Mesendoderm (in vitro differentiated cells): ENCODE measurements around the gene ZNF280B.

Experiments
- DNase-seq: peaks from one replicate; pipeline ENCODE4 v3.0.0; 2013
- H2AK5ac ChIP-seq: 2 replicates; pipeline ENCODE4 v1.6.1; 2013; ENCODE audit warnings: low read length, inconsistent platforms
- H2BK120ac ChIP-seq: 2 replicates; pipeline ENCODE4 v1.6.1; 2013; ENCODE audit warnings: low read depth, mild to moderate bottlenecking, low read length, moderate library complexity, mixed read lengths
- H2BK15ac ChIP-seq: replicated peaks from 2 replicates; pipeline ENCODE4 v1.6.1; 2013; ENCODE audit warnings: low read depth, mild to moderate bottlenecking, moderate library complexity
- H2BK5ac ChIP-seq: 2 replicates; pipeline ENCODE4 v1.6.1; 2013; ENCODE audit warnings: low read length, inconsistent platforms
- H3K18ac ChIP-seq: 2 replicates; pipeline ENCODE4 v1.6.1; 2013; ENCODE audit warnings: mild to moderate bottlenecking, low read length, mixed read lengths
- H3K23ac ChIP-seq: one replicate; pipeline ENCODE4 v1.6.1; 2013; ENCODE audit warnings: low read length
- H3K27ac ChIP-seq: 2 replicates; pipeline ENCODE4 v1.5.1; 2013; ENCODE audit warnings: low read depth, mild to moderate bottlenecking, inconsistent platforms, low read length, moderate library complexity
- H3K27me3 ChIP-seq: 2 replicates; pipeline ENCODE4 v1.6.1; 2013; ENCODE audit warnings: low read length, control low read depth, mild to moderate bottlenecking, inconsistent platforms; ENCODE audit not compliant: insufficient read depth, poor library complexity
- H3K36me3 ChIP-seq: 2 replicates; pipeline ENCODE4 v1.6.1; 2013; ENCODE audit warnings: low read length, inconsistent platforms; ENCODE audit not compliant: control insufficient read depth, insufficient read depth
- H3K4ac ChIP-seq: one replicate; pipeline ENCODE4 v1.6.1; 2013; ENCODE audit warnings: low read depth, mild to moderate bottlenecking, low read length, moderate library complexity
- H3K4me1 ChIP-seq: 2 replicates; pipeline ENCODE4 v1.6.1; 2013; ENCODE audit warnings: low read depth, low read length, inconsistent platforms; ENCODE audit not compliant: control insufficient read depth
- H3K4me2 ChIP-seq: 2 replicates; pipeline ENCODE4 v1.6.1; 2013; ENCODE audit warnings: low read length
- H3K4me3 ChIP-seq: 2 replicates; pipeline ENCODE4 v1.5.1; 2013; ENCODE audit warnings: mild to moderate bottlenecking, low read length
- H3K56ac ChIP-seq: one replicate; pipeline ENCODE4 v1.6.1; 2013; ENCODE audit warnings: low read length
- H3K79me1 ChIP-seq: 2 replicates; pipeline ENCODE4 v1.6.1; 2013; ENCODE audit warnings: low read length, inconsistent platforms
- H3K79me2 ChIP-seq: 2 replicates; pipeline ENCODE4 v1.6.1; 2013; ENCODE audit warnings: mild to moderate bottlenecking, low read length; ENCODE audit not compliant: control insufficient read depth, insufficient read depth
- H3K9ac ChIP-seq: 2 replicates; pipeline ENCODE4 v1.6.1; 2013; ENCODE audit warnings: low read length, inconsistent platforms
- H4K5ac ChIP-seq: one replicate; pipeline ENCODE4 v1.6.1; 2013; ENCODE audit warnings: low read length
- H4K8ac ChIP-seq: one replicate; pipeline ENCODE4 v1.6.1; 2013; ENCODE audit warnings: low read depth, mild to moderate bottlenecking, control low read depth, low read length, moderate library complexity
- WGBS: extraction: QIAGEN DNeasy Blood & Tissue Kit; methylation state at CpG from one replicate; pipeline ENCODE4 v1.1.7; 2013; ENCODE audit warnings: low lambda C conversion rate, missing lambda C conversion rate; ENCODE audit not compliant: insufficient coverage; ENCODE audit errors: extremely low coverage; 5-methylcytosine and 5-hydroxymethylcytosine counted together

ZNF280B gene

DNA sequence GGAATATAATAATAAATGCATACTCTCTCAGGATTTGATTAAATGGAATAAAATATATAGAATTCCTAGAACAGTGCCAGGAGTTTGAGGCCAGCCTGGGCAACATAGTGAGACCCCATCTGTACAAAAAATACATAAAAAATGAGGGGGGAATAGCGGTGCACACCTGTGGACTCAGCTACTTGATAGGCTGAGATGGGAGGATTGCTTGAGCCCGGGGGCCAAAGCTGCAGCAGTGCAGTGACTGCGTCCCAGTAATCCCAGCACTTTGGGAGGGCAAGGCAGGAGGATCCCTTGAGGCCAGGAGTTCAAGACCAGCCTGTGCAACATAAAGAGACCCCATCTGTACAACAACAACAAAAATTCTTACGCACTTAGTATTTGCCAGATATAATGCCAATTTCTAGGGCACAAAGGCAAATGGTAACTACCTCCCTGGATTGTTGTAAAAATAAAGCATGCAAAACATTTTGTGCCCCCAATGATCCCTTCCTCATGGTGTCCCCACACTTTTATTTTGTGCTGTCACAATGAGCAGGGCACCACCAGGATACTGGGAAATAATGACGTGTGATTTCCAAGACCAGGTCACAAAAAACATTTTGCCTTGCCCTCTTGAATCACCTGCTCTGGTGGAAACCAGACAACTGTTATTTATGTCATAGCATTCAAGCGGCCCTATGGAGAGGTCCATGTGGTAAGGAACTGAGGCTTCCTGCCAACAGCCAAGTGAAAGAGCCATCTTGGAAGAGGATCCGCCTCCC is 29.9 kb upstream of the ZNF280B start:
- no peak overlapping the region for H2AK5ac ChIP-seq
- no peak overlapping the region for H3K4me3 ChIP-seq
- H3K18ac ChIP-seq: no peak overlapping the region
- H3K27ac ChIP-seq: no peak overlapping the region
- H3K4me1 ChIP-seq: no peaks in the 10 kb centered on the region
- no peak overlapping the region for H4K8ac ChIP-seq
- no peak overlapping the region for H3K9ac ChIP-seq
- no peak overlapping the region for H3K56ac ChIP-seq
- H3K4me2 ChIP-seq: no peak overlapping the region
- no peak overlapping the region for H2BK5ac ChIP-seq
- no peaks in the 10 kb centered on the region for H3K27me3 ChIP-seq
- no peaks in the 10 kb centered on the region for H3K79me1 ChIP-seq
- H4K5ac ChIP-seq: no peak overlapping the region
- H2BK15ac ChIP-seq: no peak overlapping the region
- no peaks in the 10 kb centered on the region for H3K36me3 ChIP-seq
- H3K23ac ChIP-seq: no peak overlapping the region
- H3K4ac ChIP-seq: no peak overlapping the region
- no peak for DNase-seq
- no peak overlapping the region for H2BK120ac ChIP-seq
- H3K79me2 ChIP-seq: no peaks in the 10 kb centered on the region
- no CpG with 5 or more reads among the region's 7 CpGs for WGBS

DNA sequence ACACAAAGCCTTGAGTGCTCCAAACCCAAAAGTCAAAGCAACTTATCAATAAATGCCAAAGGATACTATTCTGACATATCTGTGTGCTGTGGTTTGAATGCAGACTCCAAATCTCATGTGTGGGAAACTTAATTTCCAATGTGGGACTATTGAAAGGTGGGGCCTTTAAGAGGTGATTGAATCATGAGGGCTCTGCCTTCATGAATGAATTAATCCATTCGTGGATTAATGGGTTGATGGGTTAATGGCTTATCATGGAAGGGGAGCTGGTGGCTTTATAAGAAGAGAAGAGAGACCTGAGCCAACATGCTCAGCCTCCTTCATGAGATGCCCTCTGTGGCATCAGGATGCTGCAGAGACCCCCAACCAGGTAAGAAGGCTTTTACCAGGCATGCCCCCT is 28.4 kb upstream of the ZNF280B start:
- Histone ChIP-seq H3K23ac (no peak overlapping the region), H3K56ac (no peak overlapping the region), H2BK5ac (no peak overlapping the region), H2AK5ac (no peak overlapping the region), H3K4me2 (no peak overlapping the region), H3K79me1 (no peaks in the 10 kb centered on the region), H3K4me3 (no peak overlapping the region), H3K79me2 (no peaks in the 10 kb centered on the region), H3K9ac (no peak overlapping the region), H4K8ac (no peak overlapping the region), H4K5ac (no peak overlapping the region), H3K27ac (no peak overlapping the region), H3K4ac (no peak overlapping the region), H3K4me1 (no peaks in the 10 kb centered on the region), H3K27me3 (no peaks in the 10 kb centered on the region), H2BK120ac (no peak overlapping the region), H3K18ac (no peak overlapping the region), H2BK15ac (no peak overlapping the region), H3K36me3 (no peaks in the 10 kb centered on the region)
- no peak for DNase-seq
- WGBS: no CpG with 5 or more reads among the region's 1 CpG

DNA sequence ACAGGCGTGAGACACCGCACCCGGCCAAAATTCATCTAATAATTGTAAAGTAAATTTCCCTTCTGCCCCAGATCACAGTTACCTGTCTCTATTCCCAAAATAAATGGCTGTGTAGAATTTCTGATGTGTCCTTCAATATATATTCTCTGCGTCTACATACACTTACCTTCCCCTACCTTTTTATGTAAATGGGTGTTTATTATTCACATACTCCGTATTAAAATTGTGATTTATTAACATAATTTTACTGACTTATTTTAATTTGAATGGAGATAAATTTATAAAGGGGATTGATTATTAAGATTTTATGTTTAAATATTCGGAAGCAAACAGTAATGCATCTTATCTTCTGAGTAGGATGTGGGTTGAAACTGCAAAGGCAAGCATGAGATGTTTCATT is 28.0 kb upstream of the ZNF280B start:
- H2BK5ac ChIP-seq: no peak overlapping the region
- no peak overlapping the region for H3K27ac ChIP-seq
- no peak overlapping the region for H3K56ac ChIP-seq
- H3K4me3 ChIP-seq: no peak overlapping the region
- no peaks in the 10 kb centered on the region for H3K36me3 ChIP-seq
- no peak overlapping the region for H3K18ac ChIP-seq
- H3K79me1 ChIP-seq: no peaks in the 10 kb centered on the region
- no peak overlapping the region for H2BK15ac ChIP-seq
- no peaks in the 10 kb centered on the region for H3K79me2 ChIP-seq
- H4K8ac ChIP-seq: no peak overlapping the region
- H3K4me2 ChIP-seq: no peak overlapping the region
- H4K5ac ChIP-seq: no peak overlapping the region
- WGBS: 97% methylated on average over 2 of the region's 6 CpGs
- no peaks in the 10 kb centered on the region for H3K27me3 ChIP-seq
- H2BK120ac ChIP-seq: no peak overlapping the region
- H2AK5ac ChIP-seq: no peak overlapping the region
- H3K9ac ChIP-seq: no peak overlapping the region
- H3K4me1 ChIP-seq: no peaks in the 10 kb centered on the region
- DNase-seq: no peak
- H3K4ac ChIP-seq: no peak overlapping the region
- no peak overlapping the region for H3K23ac ChIP-seq

GRCh38 chr22:22535662-22536061 is 27.1 kb upstream of the ZNF280B start:
- no CpG with 5 or more reads among the region's 3 CpGs for WGBS

DNA sequence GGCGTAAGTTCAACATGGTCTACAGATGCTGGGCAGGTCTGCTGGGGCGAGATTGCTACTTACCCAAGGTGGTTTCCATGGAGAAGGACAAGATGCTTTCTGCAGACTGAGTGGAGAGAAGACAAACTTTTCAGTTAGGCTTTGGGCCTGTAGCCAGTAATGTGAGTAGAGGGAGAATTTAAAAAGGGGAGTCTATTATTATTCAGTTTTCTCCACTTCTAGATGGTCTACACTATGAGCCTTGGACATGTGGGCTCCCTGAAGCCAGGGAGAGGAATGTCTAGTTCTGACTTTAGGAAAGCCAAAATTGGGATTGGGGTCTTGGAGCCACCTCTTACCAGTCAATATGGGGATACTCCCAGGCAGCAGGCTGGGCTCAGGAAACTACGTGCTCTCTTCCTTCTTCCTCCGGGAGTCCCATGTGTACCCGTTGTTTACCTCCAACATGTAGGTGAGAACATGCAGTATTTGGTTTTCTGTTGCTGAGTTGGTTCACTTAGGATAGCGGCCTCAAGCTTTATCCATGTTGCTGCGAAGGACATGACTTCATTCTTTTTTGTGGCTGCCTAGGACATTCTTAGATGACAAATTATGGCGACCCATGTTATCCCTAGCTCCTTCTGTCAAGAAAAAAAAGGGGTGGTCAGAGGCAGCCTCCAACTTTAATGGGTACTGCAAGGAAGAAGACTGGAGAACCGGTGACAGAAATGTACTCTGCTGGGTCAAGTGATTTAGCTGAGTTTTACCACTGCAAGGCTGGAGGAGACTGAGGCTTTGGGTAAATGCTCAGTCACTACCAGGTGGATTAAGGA is 26.3 kb upstream of the ZNF280B start:
- Histone ChIP-seq H3K36me3 (no peaks in the 10 kb centered on the region), H3K27me3 (no peaks in the 10 kb centered on the region), H2AK5ac (no peak overlapping the region), H3K4me2 (no peak overlapping the region), H3K23ac (no peak overlapping the region), H3K4ac (no peak overlapping the region), H3K56ac (no peak overlapping the region), H4K8ac (no peak overlapping the region), H3K79me2 (no peaks in the 10 kb centered on the region), H3K18ac (no peak overlapping the region), H2BK5ac (no peak overlapping the region), H4K5ac (no peak overlapping the region), H2BK120ac (no peak overlapping the region), H3K9ac (no peak overlapping the region), H3K27ac (no peak overlapping the region), H3K79me1 (no peaks in the 10 kb centered on the region), H3K4me1 (no peaks in the 10 kb centered on the region), H2BK15ac (no peak overlapping the region), H3K4me3 (no peak overlapping the region)
- no CpG with 5 or more reads among the region's 9 CpGs for WGBS
- no peak for DNase-seq

More at GRCh38 chr22:22535662-22536061, 27.1 kb upstream of the ZNF280B start:
- H3K4me3 ChIP-seq: no peak overlapping the region
- H3K79me2 ChIP-seq: no peaks in the 10 kb centered on the region
- no peak for DNase-seq
- H3K36me3 ChIP-seq: no peaks in the 10 kb centered on the region
- no peaks in the 10 kb centered on the region for H3K27me3 ChIP-seq
- no peak overlapping the region for H2AK5ac ChIP-seq
- H3K56ac ChIP-seq: no peak overlapping the region
- H3K9ac ChIP-seq: no peak overlapping the region
- no peak overlapping the region for H3K4me2 ChIP-seq
- H2BK120ac ChIP-seq: no peak overlapping the region
- H3K18ac ChIP-seq: no peak overlapping the region
- no peaks in the 10 kb centered on the region for H3K79me1 ChIP-seq
- H3K4ac ChIP-seq: no peak overlapping the region
- no peak overlapping the region for H4K5ac ChIP-seq
- no peaks in the 10 kb centered on the region for H3K4me1 ChIP-seq
- H2BK15ac ChIP-seq: no peak overlapping the region
- no peak overlapping the region for H3K27ac ChIP-seq
- H3K23ac ChIP-seq: no peak overlapping the region
- no peak overlapping the region for H4K8ac ChIP-seq
- H2BK5ac ChIP-seq: no peak overlapping the region
